GM12878 (cell line): Measurements from ENCODE around the gene CACNA1I. TPM values are rescaled to one million over a fixed set of nuclear protein-coding genes. Genes with fewer than 3 reads are reported as not detected.

Experiments used
- ATAC-seq: fragments of 200-7000 bp; cut with Tn5 transposase; 3 replicates; pipeline ENCODE4 v1.9.1; 2020; ENCODE audit warnings: mild to moderate bottlenecking, moderate library complexity
- BruUV-seq: library from RNA; stranded (reverse); fragments of 400-500 nt; replicated peaks from 2 replicates; lab custom pipeline; 2021; lab: Mats Ljungman, UMichigan
- CTCF ChIA-PET: fragments of 300-600 bp; sonication (Branson Sonifier 250); formaldehyde crosslinking; extraction: SDS; loops from one replicate; lab custom pipeline; 2021; ENCODE audit warnings: inconsistent platforms; lab: Yijun Ruan, JAX
- POLR2A ChIA-PET: fragments of 350-600 bp; formaldehyde crosslinking; extraction: SDS; loops from one replicate; lab custom pipeline; 2021; ENCODE audit warnings: inconsistent platforms; lab: Charles Lee
- RAD21 ChIA-PET: fragments of 300-600 bp; sonication (Branson Sonifier 250); formaldehyde crosslinking; loops from one replicate; lab custom pipeline; 2023; ENCODE audit warnings: antibody characterized with exemption; ENCODE audit not compliant: unreplicated experiment; lab: Charles Lee
- SMC1A ChIA-PET: fragments of 300-600 bp; sonication (Branson Sonifier 250); formaldehyde crosslinking; loops from one replicate; lab custom pipeline; 2023; ENCODE audit not compliant: unreplicated experiment, uncharacterized antibody; lab: Charles Lee
- DNase-seq: peaks from one replicate; pipeline ENCODE4 v3.0.0-alpha.2; 2011; ENCODE audit warnings: low read depth, low spot score
- FAIRE-seq: peaks from 3 replicates; lab custom pipeline; 2011; peaks lifted over from hg19 to GRCh38; lab: Jason Lieb, UNC
- H2AFZ ChIP-seq: 2 replicates; pipeline ENCODE4 v1.6.0; 2011; ENCODE audit warnings: low read depth, low read length, control low read depth; ENCODE audit not compliant: control insufficient read depth
- H3K27ac ChIP-seq: 2 replicates; pipeline ENCODE4 v1.5.1; 2011; ENCODE audit warnings: control low read depth; ENCODE audit not compliant: control insufficient read depth, insufficient read depth
- H3K27me3 ChIP-seq, 2 experiments: replicated peaks in 1 of 2; 2 replicates each; pipeline versions ENCODE4 v1.6.0 to v1.6.1; 2011; ENCODE audit warnings: low read length in 1 of 2; ENCODE audit not compliant: control insufficient read depth in 2 of 2, insufficient read depth in 2 of 2
- H3K36me3 ChIP-seq, 2 experiments: 2 replicates each; pipeline ENCODE4 v1.5.1; 2011; ENCODE audit warnings: low read length in 1 of 2; ENCODE audit not compliant: control insufficient read depth in 2 of 2, insufficient read depth in 2 of 2
- H3K4me1 ChIP-seq: 2 replicates; pipeline ENCODE4 v1.6.1; 2011; ENCODE audit warnings: mild to moderate bottlenecking, low read length, moderate library complexity, mixed read lengths; ENCODE audit not compliant: control insufficient read depth, insufficient read depth
- H3K4me2 ChIP-seq: 2 replicates; pipeline ENCODE4 v1.6.0; 2011; ENCODE audit warnings: control low read depth; ENCODE audit not compliant: control insufficient read depth, insufficient read depth
- H3K4me3 ChIP-seq: fragments of 200-600 bp; sonication (generic); 2 replicates; pipeline ENCODE4 v1.5.1; 2016
- H3K79me2 ChIP-seq: 2 replicates; pipeline ENCODE4 v1.6.0; 2011; ENCODE audit warnings: low read length; ENCODE audit not compliant: control insufficient read depth, insufficient read depth
- H3K9ac ChIP-seq: 2 replicates; pipeline ENCODE4 v1.8.0; 2011; ENCODE audit warnings: low read length, control low read depth, mixed read lengths; ENCODE audit not compliant: control insufficient read depth, insufficient read depth
- H3K9me3 ChIP-seq: replicated peaks from 3 replicates; pipeline ENCODE4 v1.5.1; 2011; ENCODE audit warnings: mild to moderate bottlenecking, low read length; ENCODE audit not compliant: control insufficient read depth, insufficient read depth
- H4K20me1 ChIP-seq: 2 replicates; pipeline ENCODE4 v1.6.0; 2011; ENCODE audit not compliant: control insufficient read depth, insufficient read depth
- BCL11A ChIP-seq: IDR thresholded peaks from 2 replicates; pipeline ENCODE4 v1.6.1; 2011; ENCODE audit warnings: low read depth, low read length
- BCLAF1 ChIP-seq: fragments of 450-650 bp; IDR thresholded peaks from 2 replicates; pipeline ENCODE4 v1.6.1; 2017; ENCODE audit warnings: antibody characterized with exemption, mild to moderate bottlenecking, moderate library complexity
- ESRRA ChIP-seq: IDR thresholded peaks from 2 replicates; pipeline ENCODE4 v1.6.1; 2012; ENCODE audit warnings: mild to moderate bottlenecking, low read length, improper control_type of control experiment
- ETV6 ChIP-seq, 2 experiments: fragments of 450-650 bp in 1 of 2; IDR thresholded peaks in 1 of 2; conservative IDR thresholded peaks in 1 of 2; 2 replicates each; pipeline ENCODE4 v1.6.1; 2014; ENCODE audit warnings: antibody characterized with exemption in 1 of 2, borderline replicate concordance in 1 of 2, low read depth in 1 of 2, mild to moderate bottlenecking in 1 of 2, moderate library complexity in 1 of 2
- JUND ChIP-seq: IDR thresholded peaks from 2 replicates; pipeline ENCODE4 v1.6.1; 2012; ENCODE audit warnings: low read depth, mild to moderate bottlenecking, low read length, improper control_type of control experiment, moderate library complexity
- WGBS: methylation state at CpG from one replicate; pipeline ENCODE4 v1.1.6; 2016; ENCODE audit warnings: low lambda C conversion rate; ENCODE audit not compliant: insufficient replicate concordance, insufficient coverage; ENCODE audit errors: missing lambda C conversion rate; 5-methylcytosine and 5-hydroxymethylcytosine counted together
- in situ Hi-C: fragments of 300-500 bp; cut with MboI; formaldehyde crosslinking; loops from 9 replicates; pipeline ENCODE4 v1.14.3; 2018; ENCODE audit warnings: mixed read lengths
- intact Hi-C: fragments of 100-400 bp; cut with micrococcal nuclease; formaldehyde crosslinking; loops from one replicate; pipeline ENCODE4 v1.14.2; 2022; ENCODE audit not compliant: unreplicated experiment
- polyA plus RNA-seq, 11 experiments: library from polyadenylated mRNA; depleted of rRNA in 4 of 11; unstranded in 6 of 11; stranded (reverse) in 5 of 11; fragments of >200 nt; fragmentation: Nextera tagmentation in 4 of 11; fragmentation: Illumina TruSeq in 1 of 11; extraction: Ambion mirVana in 4 of 11; extraction: Trizol in 1 of 11; gene quantifications; 1 replicate in 1 of 11; 2 replicates in 10 of 11; pipeline versions ENCODE4 v1.2.1 to v1.2.3, GENCODE V29; 2011 to 2016; ENCODE audit warnings: inconsistent platforms in 2 of 11, missing spikeins in 2 of 11, low read depth in 1 of 11
- total RNA-seq, 4 experiments: library from RNA; depleted of rRNA in 3 of 4; stranded (reverse); fragments of >200 nt in 3 of 4; fragmentation: Illumina TruSeq in 1 of 4; extraction: Trizol in 1 of 4; gene quantifications; 2 replicates each; pipeline versions ENCODE4 v1.2.1 to v1.2.3, GENCODE V29; 2013 to 2021

Gene CACNA1I
- total and polyA plus RNA-seq, 10 of the 15 experiments (the other 5 are each of a cell fraction or from before 2014, with no cell fraction given) = 0.01 to 0.03 TPM; not detected in 8

GRCh38 chr22:39723463-39723862 lies 152.9 kb downstream of the CACNA1I start:
- ChIA-PET POLR2A (no interaction called here), SMC1A (no interaction called here), CTCF (no interaction called here), RAD21 (no interaction called here)
- no peak overlapping the region for H3K9ac ChIP-seq
- no peak for FAIRE-seq
- in situ Hi-C loops (no loop called here), intact Hi-C loops (no loop called here)
- no peaks in the 10 kb centered on the region for H3K4me1 ChIP-seq
- no peak overlapping the region for H3K27ac ChIP-seq
- no TSS peak for BruUV-seq
- no peak for ATAC-seq
- H3K79me2 ChIP-seq = no peaks in the 10 kb centered on the region
- TF ChIP-seq JUND (no peak), ESRRA (no peak), BCLAF1 (no peak), ETV6 (conservative IDR thresholded peaks at IDR 0.05 in 1 of 2, IDR thresholded peaks at IDR 0.05 in 1 of 2; ENCODE audit: borderline replicate concordance in 1 of 2, low read depth in 1 of 2) (no peak), BCL11A (no peak)
- DNase-seq = no peak
- peaks cover 4% of the 10 kb centered on the region; the same call in 1 of the 3 replicates for H3K9me3 ChIP-seq
- H3K27me3 ChIP-seq = peaks cover 0 to 3% of the 10 kb centered on the region in 2 experiments; a peak in 2 of 4 replicates
- no peak overlapping the region for H3K4me3 ChIP-seq
- no peaks in the 10 kb centered on the region for H4K20me1 ChIP-seq
- no peaks in the 10 kb centered on the region for H3K36me3 ChIP-seq
- no peak overlapping the region for H3K4me2 ChIP-seq
- 25% methylated on average over 8 of the region's 10 CpGs for WGBS
- H2AFZ ChIP-seq = no peak overlapping the region
